Measurements from ENCODE around the gene CCDC60.
"Not testable (repeated sequence)": the region's sequence is repeated elsewhere in the genome, so short reads cannot be mapped to it uniquely, and the experiment has no call there.

The CCDC60 gene

GRCh38 chr12:119340578-119340977 is 6.0 kb downstream of the CCDC60 start:
- DNase-seq, result no peak

GRCh38 chr12:119341020-119341419 is 6.5 kb downstream of the CCDC60 start:
- no peak for DNase-seq

GRCh38 chr12:119341988-119342387 is 7.5 kb downstream of the CCDC60 start:
- DNase-seq, result no peak

GRCh38 chr12:119343130-119343529 is 8.6 kb downstream of the CCDC60 start:
- DNase-seq, result no peak

- peak; percentile 52 to 83 for DNase-seq
Observed at GRCh38 chr12:119354172-119354571, 19.6 kb downstream of the CCDC60 start.

- not testable (repeated sequence) for DNase-seq
Observed at GRCh38 chr12:119360366-119360765, 25.8 kb downstream of the CCDC60 start.

GRCh38 chr12:119363037-119363436 is 28.5 kb downstream of the CCDC60 start:
- DNase-seq, result no peak

GRCh38 chr12:119363490-119363889 is 29.0 kb downstream of the CCDC60 start:
- no peak for DNase-seq

GRCh38 chr12:119365451-119365850 is 30.9 kb downstream of the CCDC60 start:
- DNase-seq, result no peak

- no peak for DNase-seq
Observed at GRCh38 chr12:119366007-119366406, 31.5 kb downstream of the CCDC60 start.

GRCh38 chr12:119369161-119369560 is 34.6 kb downstream of the CCDC60 start:
- no peak for DNase-seq

- DNase-seq, result peak; percentile 67 to 89
Observed at GRCh38 chr12:119369907-119370546, 35.5 kb downstream of the CCDC60 start.

- DNase-seq, result no peak
Observed at GRCh38 chr12:119372540-119372939, 38.0 kb downstream of the CCDC60 start.

- no peak for DNase-seq
Observed at GRCh38 chr12:119373001-119373400, 38.5 kb downstream of the CCDC60 start.

- DNase-seq, result no peak
Observed at GRCh38 chr12:119373666-119374065, 39.1 kb downstream of the CCDC60 start.

GRCh38 chr12:119374635-119375034 is 40.1 kb downstream of the CCDC60 start:
- DNase-seq, result no peak

- DNase-seq, result no peak
Observed at GRCh38 chr12:119375075-119375882, 40.8 kb downstream of the CCDC60 start.

- DNase-seq, result no peak
Observed at GRCh38 chr12:119375883-119376190, 41.3 kb downstream of the CCDC60 start.

- peak in 1 of 2 experiments; percentile 21 for DNase-seq
Observed at GRCh38 chr12:119378903-119379302, 44.4 kb downstream of the CCDC60 start.

GRCh38 chr12:119381471-119382235 is 47.1 kb downstream of the CCDC60 start:
- no peak for DNase-seq

GRCh38 chr12:119383206-119383605 is 48.7 kb downstream of the CCDC60 start:
- no peak for DNase-seq

GRCh38 chr12:119384340-119384739 is 49.8 kb downstream of the CCDC60 start:
- no peak for DNase-seq

- DNase-seq, result no peak
Observed at GRCh38 chr12:119385659-119386058, 51.1 kb downstream of the CCDC60 start.

- DNase-seq, result no peak
Observed at GRCh38 chr12:119389687-119390086, 55.2 kb downstream of the CCDC60 start.

All from NCI-H2081 (cell line).